ENCODE measurements around the gene THG1L.

THG1L gene

DNA sequence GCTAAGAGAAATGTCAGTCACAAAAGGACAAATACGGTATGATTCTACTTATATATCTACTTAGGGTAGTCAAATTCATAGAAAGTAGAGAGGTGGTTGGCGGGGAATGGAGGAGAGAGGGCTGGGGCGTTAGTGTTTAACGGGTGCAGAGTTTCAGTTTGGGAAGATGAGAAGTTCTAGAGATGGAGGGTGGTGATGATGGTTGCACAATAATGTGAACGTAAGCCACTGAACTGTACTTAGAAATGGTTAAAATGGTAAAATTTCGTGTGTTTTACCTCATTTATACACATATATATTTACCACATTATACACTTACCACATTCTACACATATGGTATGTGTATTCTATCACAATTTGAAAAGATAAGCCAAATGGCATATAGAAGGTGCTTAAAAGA is 48.0 kb downstream of the THG1L start:
- no peak overlapping the region for H3K4me3 ChIP-seq (ENCODE audit: low read depth, low read length)
- TF ChIP-seq CTCF (IDR thresholded peaks at IDR 0.05; ENCODE audit: low read depth, low read length, missing control alignments): no peak
- DNase-seq (ENCODE audit: low read depth): no peak

DNA sequence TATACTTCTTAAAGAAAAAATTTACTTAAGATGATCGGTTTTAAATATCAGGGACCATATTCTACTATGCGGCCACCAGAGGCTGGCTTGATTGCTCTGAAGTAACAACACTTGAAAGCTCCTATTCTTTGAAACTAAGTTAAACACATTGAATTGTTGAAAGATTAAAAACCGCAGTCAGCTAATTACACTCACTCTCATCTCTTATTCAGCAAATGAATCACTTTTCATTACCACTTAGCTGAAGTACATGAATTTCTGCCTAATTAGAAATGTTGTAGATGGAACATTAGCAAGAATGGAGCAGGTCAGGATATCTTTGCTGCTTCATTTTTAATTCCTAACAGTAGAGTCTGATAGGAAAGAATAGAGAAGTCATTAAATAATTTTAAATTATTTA is 54.6 kb downstream of the THG1L start:
- TF ChIP-seq CTCF (IDR thresholded peaks at IDR 0.05; ENCODE audit: low read depth, low read length, missing control alignments): no peak
- H3K4me3 ChIP-seq (ENCODE audit: low read depth, low read length): no peak overlapping the region
- no peak for DNase-seq (ENCODE audit: low read depth)

Data from GM12864 (cell line).